Measurements from ENCODE around the gene DLEC1. TPM values are rescaled to one million over a fixed set of nuclear protein-coding genes. Genes with fewer than 3 reads are reported as not detected.

Gene DLEC1
- total RNA-seq, 2 donors from 2014 or later = 0.14 to 0.35 TPM

DNA sequence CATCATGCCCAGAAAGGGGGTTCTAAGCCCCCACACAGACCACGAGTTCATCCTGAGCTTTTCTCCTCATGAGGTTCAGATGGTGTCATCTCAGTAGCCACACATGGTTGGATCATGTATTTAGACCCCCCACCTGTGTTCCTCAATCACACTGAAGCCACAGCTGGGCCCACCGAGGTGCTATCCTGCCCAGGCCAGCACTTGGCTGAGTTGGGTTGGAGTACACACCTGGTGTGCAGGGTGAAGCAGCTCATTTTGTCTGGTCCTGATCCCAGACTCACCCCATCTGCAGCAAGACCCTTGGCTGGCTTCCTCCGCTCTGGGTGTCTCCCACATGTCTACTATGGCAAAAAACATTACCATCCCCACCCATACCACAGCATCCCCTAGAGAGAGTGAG lies 56.0 kb downstream of the DLEC1 start:
- Histone ChIP-seq H3K36me3 (no peaks in the 10 kb centered on the region), H3K4me3 (no peak overlapping the region), H3K27me3 (replicated peaks; ENCODE audit: insufficient read depth) (no peaks in the 10 kb centered on the region), H3K9me3 (no peaks in the 10 kb centered on the region), H3K4me1 (ENCODE audit: control insufficient read depth in 1 of 2, low read depth in 2 of 2) (no peaks in the 10 kb centered on the region), H3K27ac (no peak overlapping the region)
- no peak for ATAC-seq (ENCODE audit: insufficient number of reproducible peaks, low FRiP score, low read depth)
- TF ChIP-seq CTCF (IDR thresholded peaks at IDR 0.05) = no peak
- DNase-seq (ENCODE audit: low spot score) = no peak

GRCh38 chr3:38095669-38096483 lies 56.9 kb downstream of the DLEC1 start:
- Histone ChIP-seq H3K27me3 (replicated peaks; ENCODE audit: insufficient read depth) (no peaks in the 10 kb centered on the region), H3K4me1 (ENCODE audit: control insufficient read depth in 1 of 2, low read depth in 2 of 2) (no peaks in the 10 kb centered on the region), H3K27ac (no peak overlapping the region), H3K4me3 (no peak overlapping the region), H3K36me3 (no peaks in the 10 kb centered on the region), H3K9me3 (no peaks in the 10 kb centered on the region)
- TF ChIP-seq CTCF (IDR thresholded peaks at IDR 0.05) = no peak
- DNase-seq (ENCODE audit: low spot score) = no peak
- ATAC-seq (ENCODE audit: insufficient number of reproducible peaks, low FRiP score, low read depth) = no peak

GRCh38 chr3:38097446-38098375 lies 58.7 kb downstream of the DLEC1 start:
- no peak for DNase-seq (ENCODE audit: low spot score)
- TF ChIP-seq CTCF (IDR thresholded peaks at IDR 0.05) = no peak

GRCh38 chr3:38098376-38098723 lies 59.3 kb downstream of the DLEC1 start:
- TF ChIP-seq CTCF (IDR thresholded peaks at IDR 0.05) = no peak
- no peak for DNase-seq (ENCODE audit: low spot score)
- H3K4me3 ChIP-seq = no peak overlapping the region
- H3K36me3 ChIP-seq = no peaks in the 10 kb centered on the region
- no peak overlapping the region for H3K27ac ChIP-seq
- no peaks in the 10 kb centered on the region for H3K27me3 ChIP-seq (replicated peaks; ENCODE audit: insufficient read depth)
- ATAC-seq (ENCODE audit: insufficient number of reproducible peaks, low FRiP score, low read depth) = no peak
- no peaks in the 10 kb centered on the region for H3K9me3 ChIP-seq
- H3K4me1 ChIP-seq (ENCODE audit: control insufficient read depth in 1 of 2, low read depth in 2 of 2) = no peaks in the 10 kb centered on the region

More at GRCh38 chr3:38097446-38098375, 58.7 kb downstream of the DLEC1 start:
- Histone ChIP-seq H3K4me1 (ENCODE audit: control insufficient read depth in 1 of 2, low read depth in 2 of 2) (no peaks in the 10 kb centered on the region), H3K9me3 (no peaks in the 10 kb centered on the region), H3K36me3 (no peaks in the 10 kb centered on the region), H3K4me3 (no peak overlapping the region), H3K27ac (no peak overlapping the region), H3K27me3 (replicated peaks; ENCODE audit: insufficient read depth) (no peaks in the 10 kb centered on the region)
- no peak for ATAC-seq (ENCODE audit: insufficient number of reproducible peaks, low FRiP score, low read depth)

DNA sequence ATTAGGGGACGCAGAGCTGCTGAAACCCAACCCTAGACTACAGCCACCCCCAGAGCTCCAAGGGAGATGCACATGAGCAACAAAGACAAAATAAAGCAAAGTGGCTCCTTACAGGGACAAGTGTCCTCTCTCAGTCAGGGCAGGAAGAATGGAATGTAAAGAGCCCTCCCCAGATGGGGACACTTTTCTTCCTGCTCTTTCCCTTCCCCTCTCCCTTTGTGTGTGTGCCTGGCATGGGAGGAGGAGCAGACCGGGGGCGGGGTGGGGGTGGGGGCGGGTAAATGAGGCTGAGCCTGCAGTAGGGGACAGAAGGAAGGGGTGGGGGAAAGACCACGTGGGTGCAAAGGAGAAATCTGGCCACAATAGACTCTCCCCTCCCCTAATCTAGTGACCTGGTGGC lies 60.5 kb downstream of the DLEC1 start:
- Histone ChIP-seq H3K9me3 (no peaks in the 10 kb centered on the region), H3K4me3 (no peak overlapping the region), H3K4me1 (ENCODE audit: control insufficient read depth in 1 of 2, low read depth in 2 of 2) (no peaks in the 10 kb centered on the region), H3K36me3 (no peaks in the 10 kb centered on the region), H3K27me3 (replicated peaks; ENCODE audit: insufficient read depth) (no peaks in the 10 kb centered on the region), H3K27ac (no peak overlapping the region)
- DNase-seq (ENCODE audit: low spot score) (no peak), ATAC-seq (ENCODE audit: insufficient number of reproducible peaks, low FRiP score, low read depth) (no peak)
- TF ChIP-seq CTCF (IDR thresholded peaks at IDR 0.05) = no peak

Data from thoracic aorta (tissue), 2 donors.